Neuronal stem cell (in vitro differentiated cells): Measurements from ENCODE around the gene TGM2.
A peak's percentile ranks its signal among the peaks of the same experiment; 100 is the strongest.

Source experiments
- DNase-seq: peaks from one replicate; pipeline ENCODE4 v3.0.0-alpha.2; 2013; ENCODE audit warnings: low spot score
- H2AFZ ChIP-seq: one replicate; pipeline ENCODE4 v1.6.1; 2013; ENCODE audit warnings: mild to moderate bottlenecking, low read length, inconsistent platforms
- H2AK5ac ChIP-seq: 2 replicates; pipeline ENCODE4 v1.6.1; 2013; ENCODE audit warnings: low read depth, mild to moderate bottlenecking, inconsistent platforms, low read length, moderate library complexity, mixed read lengths
- H2BK120ac ChIP-seq: 2 replicates; pipeline ENCODE4 v1.6.1; 2013; ENCODE audit warnings: low read depth, mild to moderate bottlenecking, inconsistent platforms, low read length, moderate library complexity, mixed read lengths
- H2BK12ac ChIP-seq: one replicate; pipeline ENCODE4 v1.6.1; 2013; ENCODE audit warnings: low read length, inconsistent platforms
- H2BK15ac ChIP-seq: 2 replicates; pipeline ENCODE4 v1.6.1; 2013; ENCODE audit warnings: mild to moderate bottlenecking, low read length, inconsistent platforms, mixed read lengths
- H2BK5ac ChIP-seq: one replicate; pipeline ENCODE4 v1.6.1; 2013; ENCODE audit warnings: inconsistent platforms, mild to moderate bottlenecking, low read length, moderate library complexity
- H3K14ac ChIP-seq: one replicate; pipeline ENCODE4 v1.6.1; 2013; ENCODE audit warnings: low read length, inconsistent platforms
- H3K18ac ChIP-seq: 2 replicates; pipeline ENCODE4 v1.6.1; 2013; ENCODE audit warnings: low read length, inconsistent platforms
- H3K23ac ChIP-seq: 2 replicates; pipeline ENCODE4 v1.6.1; 2013; ENCODE audit warnings: low read depth, mild to moderate bottlenecking, mixed read lengths, low read length, inconsistent platforms; ENCODE audit not compliant: poor library complexity
- H3K27ac ChIP-seq: replicated peaks from 3 replicates; pipeline ENCODE4 v1.5.1; 2013; ENCODE audit warnings: low read length, inconsistent platforms
- H3K27me3 ChIP-seq, 3 experiments: 2 replicates each; pipeline ENCODE4 v1.6.1; 2013; ENCODE audit warnings: low read length in 3 of 3, mild to moderate bottlenecking in 2 of 3, inconsistent platforms in 1 of 3, low read depth in 1 of 3, mixed read lengths in 1 of 3, moderate library complexity in 1 of 3; ENCODE audit not compliant: control insufficient read depth in 3 of 3, insufficient read depth in 3 of 3
- H3K36me3 ChIP-seq, 2 donors: replicated peaks in 1 of 2; 2 replicates each; pipeline ENCODE4 v1.6.1; 2013; ENCODE audit warnings: low read length in 2 of 2; ENCODE audit not compliant: control insufficient read depth in 2 of 2, insufficient read depth in 2 of 2
- H3K4ac ChIP-seq: 2 replicates; pipeline ENCODE4 v1.6.1; 2013; ENCODE audit warnings: inconsistent platforms, mild to moderate bottlenecking, low read length, moderate library complexity
- H3K4me1 ChIP-seq, 2 donors: 1 replicate in 1 of 2; 2 replicates in 1 of 2; pipeline ENCODE4 v1.6.1; 2013; ENCODE audit warnings: low read length in 2 of 2, low read depth in 1 of 2; ENCODE audit not compliant: control insufficient read depth in 2 of 2, insufficient read depth in 1 of 2
- H3K4me2 ChIP-seq: one replicate; pipeline ENCODE4 v1.6.1; 2013; ENCODE audit warnings: mild to moderate bottlenecking, low read length, inconsistent platforms; ENCODE audit not compliant: insufficient read depth, poor library complexity, severe bottlenecking
- H3K4me3 ChIP-seq, 2 donors: 2 replicates each; pipeline ENCODE4 v1.5.1; 2013; ENCODE audit warnings: low read length in 2 of 2, mild to moderate bottlenecking in 2 of 2, inconsistent platforms in 1 of 2, moderate library complexity in 1 of 2
- H3K79me1 ChIP-seq: one replicate; pipeline ENCODE4 v1.6.1; 2013; ENCODE audit warnings: low read depth, mild to moderate bottlenecking, inconsistent platforms, low read length, moderate library complexity
- H3K9ac ChIP-seq: one replicate; pipeline ENCODE4 v1.6.1; 2013; ENCODE audit warnings: mild to moderate bottlenecking, low read depth, low read length, inconsistent platforms; ENCODE audit not compliant: poor library complexity
- H3K9me3 ChIP-seq, 2 donors: replicated peaks in 1 of 2; 2 replicates each; pipeline versions ENCODE3 to v1.6.1; 2013; ENCODE audit warnings: low read length in 2 of 2, mild to moderate bottlenecking in 2 of 2, inconsistent platforms in 1 of 2, low read depth in 1 of 2, mixed read lengths in 1 of 2, moderate library complexity in 1 of 2; ENCODE audit not compliant: control insufficient read depth in 2 of 2, insufficient read depth in 1 of 2
- H4K8ac ChIP-seq: one replicate; pipeline ENCODE4 v1.6.1; 2013; ENCODE audit warnings: low read depth, mild to moderate bottlenecking, inconsistent platforms, low read length, moderate library complexity
- H4K91ac ChIP-seq: one replicate; pipeline ENCODE4 v1.6.1; 2013; ENCODE audit warnings: low read length, low read depth, mild to moderate bottlenecking, inconsistent platforms; ENCODE audit not compliant: poor library complexity
- WGBS, 2 donors: extraction: QIAGEN DNeasy Blood & Tissue Kit; methylation state at CpG; one replicate each; pipeline ENCODE4 v1.1.7; 2013; ENCODE audit warnings: missing lambda C conversion rate in 2 of 2, mixed read lengths in 1 of 2; ENCODE audit not compliant: insufficient read length in 2 of 2, insufficient replicate concordance in 1 of 2; ENCODE audit errors: extremely low coverage in 2 of 2; 5-methylcytosine and 5-hydroxymethylcytosine counted together

The TGM2 gene

DNA sequence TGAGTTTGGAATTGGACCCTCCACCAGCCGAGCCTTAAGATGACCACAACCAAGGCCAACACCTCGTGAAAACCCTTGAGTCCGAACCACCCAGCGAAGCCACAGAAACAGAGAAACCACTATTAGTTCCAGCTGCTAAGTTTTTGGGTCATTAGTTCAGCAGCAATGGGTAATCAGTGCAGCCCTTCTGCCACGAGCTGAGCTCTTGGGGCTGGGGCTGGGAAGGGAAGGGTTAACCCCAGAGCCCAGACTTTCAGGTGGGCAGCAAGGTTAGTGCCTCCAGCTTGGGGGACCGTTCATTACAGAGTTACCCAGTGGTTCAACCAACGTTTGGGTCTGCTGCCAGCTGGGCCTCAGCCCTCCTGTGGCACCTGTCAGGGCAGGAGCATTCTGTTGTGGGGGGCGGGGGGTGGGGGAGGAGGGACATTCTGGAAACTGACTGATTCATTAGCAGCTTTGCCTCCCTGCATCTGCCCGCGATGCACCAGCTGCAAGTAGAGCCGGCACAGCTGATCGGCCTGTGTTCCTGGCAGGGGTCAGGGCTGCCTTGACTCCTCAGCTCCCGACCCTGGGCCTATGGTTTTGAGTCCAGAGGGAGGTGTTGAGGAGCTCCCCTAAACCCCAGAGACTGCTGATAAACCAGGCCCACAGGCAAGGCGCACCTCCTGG, 52.7 kb downstream of the TGM2 start:
- Histone ChIP-seq H3K4me3 (no peak overlapping the region), H2BK120ac (peak overlapping the region; percentile 52), H3K9me3 (no peaks in the 10 kb centered on the region), H3K27ac (no peak overlapping the region), H2AK5ac (peak overlapping the region; percentile 72), H3K23ac (peak overlapping the region; percentile 19), H2BK12ac (no peak overlapping the region), H3K9ac (no peak overlapping the region), H2BK15ac (no peak overlapping the region), H2AFZ (no peak overlapping the region), H2BK5ac (no peak overlapping the region), H3K79me1 (no peaks in the 10 kb centered on the region), H4K8ac (no peak overlapping the region), H3K27me3 (no peaks in the 10 kb centered on the region), H3K18ac (no peak overlapping the region), H3K4me2 (no peak overlapping the region), H3K36me3 (no peaks in the 10 kb centered on the region), H3K14ac (no peak overlapping the region), H3K4ac (no peak overlapping the region), H3K4me1 (no peaks in the 10 kb centered on the region), H4K91ac (no peak overlapping the region)
- no CpG with 5 or more reads among the region's 14 CpGs for WGBS, 2 donors
- no peak for DNase-seq

DNA sequence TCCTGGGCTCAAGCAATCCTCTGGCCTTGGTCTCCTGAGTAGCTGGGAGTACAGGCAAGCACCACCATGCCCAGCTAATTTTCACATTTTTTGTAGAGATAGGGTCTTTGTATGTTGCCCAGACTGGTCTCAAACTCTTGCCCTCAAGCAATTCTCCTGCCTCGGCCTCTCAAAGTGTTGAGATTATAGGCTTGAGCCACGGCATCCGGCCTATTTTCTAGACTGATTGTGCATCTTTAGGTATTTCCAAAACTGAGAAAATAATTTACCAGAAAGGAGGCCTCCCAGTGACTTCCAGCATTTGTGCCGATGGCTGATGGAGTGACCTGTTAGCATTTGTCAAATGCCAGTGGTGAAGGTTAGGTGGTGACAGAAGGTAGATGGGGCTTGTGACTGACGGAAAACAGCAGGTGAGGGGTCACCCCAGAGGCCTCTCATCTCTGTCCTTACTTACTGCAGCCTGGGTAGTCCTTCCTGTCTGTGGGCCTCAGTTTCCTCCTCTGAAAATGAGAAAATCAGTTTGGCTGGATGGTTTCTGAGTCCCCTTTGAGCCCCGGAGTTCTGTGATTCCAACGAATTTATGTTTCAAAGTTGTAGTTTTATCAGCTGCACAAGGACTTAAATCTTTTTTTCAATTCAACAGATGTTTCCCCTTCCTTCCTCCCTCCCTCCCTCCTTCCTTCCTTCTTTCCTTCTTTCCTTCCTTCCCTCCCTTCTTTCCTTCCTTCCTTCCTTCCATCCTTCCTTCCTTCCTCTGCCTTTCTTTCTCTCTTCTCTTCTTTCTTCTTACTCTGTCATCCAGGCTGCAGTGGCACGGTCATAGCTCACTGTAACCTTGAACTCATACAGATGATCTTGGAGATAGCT, 53.5 kb downstream of the TGM2 start:
- Histone ChIP-seq H2BK120ac (no peak overlapping the region), H3K27me3 (no peaks in the 10 kb centered on the region), H4K8ac (no peak overlapping the region), H2AK5ac (no peak overlapping the region), H2BK5ac (no peak overlapping the region), H3K27ac (no peak overlapping the region), H3K4ac (no peak overlapping the region), H4K91ac (no peak overlapping the region), H2BK12ac (no peak overlapping the region), H3K23ac (no peak overlapping the region), H3K36me3 (no peaks in the 10 kb centered on the region), H2BK15ac (no peak overlapping the region), H3K9me3 (no peaks in the 10 kb centered on the region), H3K4me3 (no peak overlapping the region), H3K4me2 (no peak overlapping the region), H2AFZ (no peak overlapping the region), H3K9ac (no peak overlapping the region), H3K14ac (no peak overlapping the region), H3K4me1 (no peaks in the 10 kb centered on the region), H3K18ac (no peak overlapping the region), H3K79me1 (no peaks in the 10 kb centered on the region)
- WGBS, 2 donors, result no CpG with 5 or more reads among the region's 8 CpGs
- no peak for DNase-seq

DNA sequence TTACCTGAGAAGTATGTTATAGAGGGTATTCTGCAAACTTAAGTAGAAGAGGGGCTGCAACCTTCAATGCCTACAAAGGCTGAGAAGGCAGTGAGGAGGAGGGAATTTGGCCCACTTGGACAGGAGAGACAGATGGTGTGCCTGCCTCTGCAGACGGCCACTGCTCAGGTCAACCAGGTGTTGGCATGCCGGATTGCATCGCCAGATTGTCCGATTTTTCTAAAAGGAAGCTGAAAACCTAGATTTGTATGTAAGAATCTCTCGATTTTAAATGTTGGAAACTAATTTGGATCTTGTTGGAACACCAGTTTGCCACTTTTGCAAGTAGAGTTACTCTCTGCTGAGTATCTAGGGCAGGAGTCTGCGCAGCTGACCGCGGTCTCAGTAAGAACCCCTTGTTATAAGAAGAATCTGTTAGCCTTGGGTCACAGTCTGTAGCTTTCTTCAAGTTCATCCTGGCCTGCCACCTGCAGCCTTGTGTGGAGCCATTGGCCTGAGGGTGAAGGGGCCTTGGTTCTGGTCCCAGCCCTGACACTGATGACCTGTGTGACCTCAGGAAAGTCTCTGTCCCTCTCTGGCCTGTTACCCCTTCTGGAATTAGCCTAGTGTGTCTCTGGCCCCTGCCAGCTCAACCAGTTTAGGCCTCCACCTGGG, 54.4 kb downstream of the TGM2 start:
- DNase-seq, result no peak
- H3K9ac ChIP-seq, result no peak overlapping the region
- WGBS, 2 donors, result no CpG with 5 or more reads among the region's 8 CpGs
- no peak overlapping the region for H2BK15ac ChIP-seq
- no peak overlapping the region for H2BK120ac ChIP-seq
- H3K9me3 ChIP-seq, result no peaks in the 10 kb centered on the region
- H3K4me2 ChIP-seq, result no peak overlapping the region
- H3K4me3 ChIP-seq, result no peak overlapping the region
- H4K91ac ChIP-seq, result no peak overlapping the region
- H3K4ac ChIP-seq, result no peak overlapping the region
- no peak overlapping the region for H4K8ac ChIP-seq
- H2AFZ ChIP-seq, result no peak overlapping the region
- H3K36me3 ChIP-seq, result no peaks in the 10 kb centered on the region
- no peak overlapping the region for H3K27ac ChIP-seq
- no peak overlapping the region for H2AK5ac ChIP-seq
- H2BK12ac ChIP-seq, result no peak overlapping the region
- H2BK5ac ChIP-seq, result no peak overlapping the region
- H3K4me1 ChIP-seq, result no peaks in the 10 kb centered on the region
- H3K23ac ChIP-seq, result no peak overlapping the region
- H3K18ac ChIP-seq, result no peak overlapping the region
- H3K14ac ChIP-seq, result no peak overlapping the region
- no peaks in the 10 kb centered on the region for H3K79me1 ChIP-seq
- H3K27me3 ChIP-seq, result no peaks in the 10 kb centered on the region
